HepG2 (cell line): Measurements from ENCODE around the gene NELFB.

Experiments used
- CTCF ChIP-seq: sonication (generic); formaldehyde crosslinking; IDR thresholded peaks from 2 replicates; pipeline ENCODE4 v1.5.0; 2020; ENCODE audit warnings: mild to moderate bottlenecking, missing genetic modification reagents, moderate library complexity
- KAT7 ChIP-seq: IDR thresholded peaks from 2 replicates; pipeline ENCODE4 v1.6.1; 2018; ENCODE audit warnings: borderline replicate concordance, missing compliant biosample characterization
- ZNF501 ChIP-seq: sonication (generic); formaldehyde crosslinking; IDR thresholded peaks from 2 replicates; pipeline ENCODE4 v1.5.1; 2020; ENCODE audit warnings: mild to moderate bottlenecking, moderate library complexity, missing genetic modification reagents

DNA sequence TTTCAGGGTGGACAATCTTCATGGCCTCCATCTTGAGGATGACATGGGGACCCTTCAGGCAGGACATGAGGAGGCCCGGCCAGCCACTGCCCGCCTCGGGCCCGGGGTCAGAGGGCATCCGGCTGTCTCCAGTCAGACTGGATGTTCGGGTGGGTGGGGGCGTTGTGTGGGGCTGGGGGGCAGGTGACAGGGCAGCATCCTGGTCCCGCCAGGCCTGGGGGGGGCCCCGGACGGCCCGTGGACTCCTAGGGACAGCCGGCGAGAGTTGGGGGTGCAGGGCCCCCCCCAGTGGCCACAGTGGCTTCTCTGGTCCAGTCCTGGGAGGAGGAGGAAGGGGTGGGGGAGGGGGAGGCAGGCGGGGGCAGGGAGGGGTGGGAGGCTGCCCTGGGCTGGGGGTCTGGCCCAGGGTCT is 34.0 kb upstream of the NELFB start:
- TF ChIP-seq CTCF (CRISPR knock-in tag): no peak
- no peak for TF ChIP-seq KAT7 (CRISPR knock-in tag)
- no peak for TF ChIP-seq ZNF501 (CRISPR knock-in tag)
